Gastroesophageal sphincter (tissue), 3 donors: Measurements from ENCODE around the gene APOL2.

Source experiments
- EP300 ChIP-seq: sonication (generic); formaldehyde crosslinking; IDR thresholded peaks from one replicate; pipeline ENCODE4 v1.6.1; 2017; ENCODE audit warnings: antibody characterized with exemption, mild to moderate bottlenecking
- POLR2A ChIP-seq, 2 donors: fragments of 450-650 bp; IDR thresholded peaks; one replicate each; pipeline ENCODE4 v1.6.1; 2017; ENCODE audit warnings: antibody characterized with exemption in 2 of 2, mild to moderate bottlenecking in 2 of 2, moderate library complexity in 1 of 2
- POLR2AphosphoS5 ChIP-seq: sonication (generic); formaldehyde crosslinking; IDR thresholded peaks from one replicate; pipeline ENCODE4 v1.6.1; 2017; ENCODE audit warnings: antibody characterized with exemption
- TF ChIP-seq, protein P1 (sequence below), 4 experiments: fragments of 200-600 bp in 2 of 4; fragments of 450-650 bp in 2 of 4; sonication (generic) in 1 of 4; IDR thresholded peaks; one replicate each; pipeline ENCODE4 v1.5.1; 2017 to 2019; ENCODE audit warnings: antibody characterized with exemption in 4 of 4, mild to moderate bottlenecking in 2 of 4, moderate library complexity in 2 of 4

DNA sequence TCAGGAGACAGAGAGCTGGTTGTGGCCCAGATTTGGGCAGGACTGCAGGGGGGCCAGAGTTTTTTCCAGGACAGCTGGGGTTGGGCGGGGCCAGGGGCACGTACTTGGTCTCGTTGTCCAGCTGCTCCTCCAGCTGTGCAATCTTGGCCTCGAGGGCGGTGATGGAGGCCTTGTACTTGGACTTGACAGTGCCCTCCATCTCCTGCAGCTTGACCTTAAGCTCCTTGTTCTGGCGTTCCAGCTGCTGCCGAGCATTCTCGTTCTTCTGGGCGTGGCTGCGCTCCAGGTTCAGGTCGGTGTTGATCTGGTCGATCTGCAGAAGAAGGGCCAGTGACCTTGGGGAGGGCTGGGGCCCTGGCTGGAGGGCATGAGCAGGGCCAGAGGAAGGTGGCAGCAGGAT lies 45.7 kb upstream of the APOL2 start:
- TF ChIP-seq POLR2AphosphoS5: peak; percentile 42
- TF ChIP-seq, protein P1, sequence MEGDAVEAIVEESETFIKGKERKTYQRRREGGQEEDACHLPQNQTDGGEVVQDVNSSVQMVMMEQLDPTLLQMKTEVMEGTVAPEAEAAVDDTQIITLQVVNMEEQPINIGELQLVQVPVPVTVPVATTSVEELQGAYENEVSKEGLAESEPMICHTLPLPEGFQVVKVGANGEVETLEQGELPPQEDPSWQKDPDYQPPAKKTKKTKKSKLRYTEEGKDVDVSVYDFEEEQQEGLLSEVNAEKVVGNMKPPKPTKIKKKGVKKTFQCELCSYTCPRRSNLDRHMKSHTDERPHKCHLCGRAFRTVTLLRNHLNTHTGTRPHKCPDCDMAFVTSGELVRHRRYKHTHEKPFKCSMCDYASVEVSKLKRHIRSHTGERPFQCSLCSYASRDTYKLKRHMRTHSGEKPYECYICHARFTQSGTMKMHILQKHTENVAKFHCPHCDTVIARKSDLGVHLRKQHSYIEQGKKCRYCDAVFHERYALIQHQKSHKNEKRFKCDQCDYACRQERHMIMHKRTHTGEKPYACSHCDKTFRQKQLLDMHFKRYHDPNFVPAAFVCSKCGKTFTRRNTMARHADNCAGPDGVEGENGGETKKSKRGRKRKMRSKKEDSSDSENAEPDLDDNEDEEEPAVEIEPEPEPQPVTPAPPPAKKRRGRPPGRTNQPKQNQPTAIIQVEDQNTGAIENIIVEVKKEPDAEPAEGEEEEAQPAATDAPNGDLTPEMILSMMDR (IDR thresholded peaks at IDR 0.05): no peak
- TF ChIP-seq EP300: no peak
- no peak for TF ChIP-seq POLR2A (IDR thresholded peaks at IDR 0.05)
